HL-60 (cell line): Measurements from ENCODE around the gene WDR17.

Experiments used
- CTCF ChIP-seq: IDR thresholded peaks from one replicate; pipeline ENCODE4 v1.5.1; 2011; ENCODE audit warnings: low read length, control low read depth, inconsistent platforms; ENCODE audit not compliant: insufficient read depth
- POLR2AphosphoS5 ChIP-seq: IDR thresholded peaks from 2 replicates; pipeline ENCODE4 v1.6.1; 2012; ENCODE audit warnings: low read depth
- REST ChIP-seq: IDR thresholded peaks from 2 replicates; pipeline ENCODE4 v1.6.1; 2012; ENCODE audit warnings: low read depth; ENCODE audit not compliant: insufficient replicate concordance
- SPI1 ChIP-seq: IDR thresholded peaks from 2 replicates; pipeline ENCODE4 v1.6.1; 2012; ENCODE audit warnings: low read depth, mild to moderate bottlenecking, borderline replicate concordance

GRCh38 chr4:176142253-176142652 is 76.6 kb downstream of the WDR17 start:
- TF ChIP-seq CTCF (no peak), POLR2AphosphoS5 (no peak), REST (no peak), SPI1 (no peak)
